Measurements from ENCODE around the gene PHKA2. TPM values are rescaled to one million over a fixed set of nuclear protein-coding genes. Genes with fewer than 3 reads are reported as not detected.
"Not testable (repeated sequence)": the region's sequence is repeated elsewhere in the genome, so short reads cannot be mapped to it uniquely, and the experiment has no call there.

The PHKA2 gene
- total RNA-seq, result 22.4 TPM
- long read RNA-seq, partial matches to known transcripts, result 5 of 15 reads
- long read RNA-seq, other reads (novel, unspliced or antisense), result 6 of 15 reads

- DNase-seq (ENCODE audit: low spot score), result no peak
These were observed at the start of gene PHKA2 for GRCh38 chrX:18983666-18984380. TSS of gene PHKA2 (minus strand) at chrX:18984114. CDS start at chrX:18983932, 182 bp downstream.

- DNase-seq (ENCODE audit: low spot score), result no peak
These were observed 46.9 kb upstream of the PHKA2 start for GRCh38 chrX:19030805-19031204.

DNA sequence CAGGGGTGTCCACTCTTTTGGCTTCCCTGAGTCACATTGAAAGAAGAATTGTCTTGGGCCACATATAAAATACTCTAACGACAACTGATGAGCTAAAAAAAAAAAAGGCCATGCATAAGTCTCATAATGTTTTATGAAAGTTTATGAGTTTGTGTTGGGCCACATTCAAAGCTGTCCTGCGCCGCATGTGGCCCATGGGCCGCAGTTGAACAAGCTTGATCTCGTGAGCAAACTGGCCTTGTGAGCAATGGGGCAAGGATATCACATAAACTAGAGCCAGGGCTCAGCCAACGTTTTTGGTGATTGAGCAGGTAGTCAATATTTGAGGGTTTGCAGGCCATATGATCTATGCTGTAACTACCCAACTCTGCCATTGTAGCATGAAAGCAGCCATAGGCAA, 44.6 kb upstream of the PHKA2 start:
- no peak for DNase-seq (ENCODE audit: low spot score)

DNA sequence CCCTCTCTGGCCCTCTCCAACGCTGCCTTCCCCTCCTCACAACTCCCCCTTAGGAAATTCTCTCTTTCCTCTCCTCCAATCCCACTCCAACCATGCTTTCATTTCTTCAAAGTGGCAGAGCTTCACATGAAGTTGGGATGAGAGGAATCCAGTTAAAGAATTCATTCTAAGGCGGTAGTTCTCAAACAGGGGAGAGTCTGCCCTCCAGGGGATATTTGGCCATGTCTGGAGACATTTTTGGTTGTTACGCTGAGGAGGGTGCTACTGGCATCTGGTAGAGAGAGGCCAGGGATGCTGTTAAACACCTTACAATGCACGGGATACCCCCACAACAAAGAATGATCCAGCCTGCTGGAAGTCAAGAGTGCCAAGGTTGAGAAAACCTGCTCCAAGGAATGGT, 40.5 kb upstream of the PHKA2 start:
- no peak for DNase-seq (ENCODE audit: low spot score)

- no peak for DNase-seq (ENCODE audit: low spot score)
These were observed 36.1 kb upstream of the PHKA2 start for GRCh38 chrX:19019996-19020395.

DNA sequence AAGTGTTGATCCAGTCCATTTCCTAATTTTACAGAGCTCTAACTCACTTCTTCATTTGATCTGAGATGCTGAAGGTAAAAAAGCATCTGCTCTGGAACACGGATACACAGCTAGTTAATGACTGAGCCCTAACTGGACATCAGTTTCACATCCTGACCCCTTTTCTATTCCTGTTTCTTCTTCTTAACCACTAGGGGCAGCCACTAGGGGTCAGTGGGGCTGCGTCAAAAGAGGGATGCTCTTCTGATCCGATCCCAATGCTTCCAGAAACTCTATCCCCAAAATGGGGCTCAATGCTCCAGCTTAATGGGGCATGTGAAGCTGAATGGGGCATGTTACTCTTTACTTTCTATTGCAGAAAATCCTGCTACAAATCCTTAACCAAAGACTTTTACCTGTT, 33.4 kb upstream of the PHKA2 start:
- DNase-seq (ENCODE audit: low spot score), result no peak

GRCh38 chrX:19016614-19017013, 32.7 kb upstream of the PHKA2 start:
- not testable (repeated sequence) for DNase-seq (ENCODE audit: low spot score)

- no peak for DNase-seq (ENCODE audit: low spot score)
These were observed 24.0 kb upstream of the PHKA2 start for GRCh38 chrX:19007868-19008267.

DNA sequence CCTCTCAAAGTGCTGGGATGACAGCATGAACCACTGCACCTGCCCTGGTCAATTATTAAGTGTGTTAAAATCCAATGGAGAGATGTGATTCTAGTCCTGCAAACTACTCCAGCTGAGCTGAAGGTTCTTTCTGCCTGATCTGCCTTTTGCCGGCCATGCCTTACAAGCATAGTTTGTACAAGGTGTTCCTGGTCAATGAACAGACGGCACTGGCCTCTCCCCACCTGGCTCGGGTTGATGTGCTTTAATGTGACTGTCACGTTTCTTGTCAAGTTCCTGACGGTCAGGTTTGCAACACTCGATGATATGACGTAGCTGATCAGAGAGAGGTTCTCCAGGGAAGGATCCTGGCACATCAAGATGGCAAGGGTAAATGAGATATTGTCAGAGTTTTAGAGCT, 23.1 kb upstream of the PHKA2 start:
- DNase-seq (ENCODE audit: low spot score), result no peak

GRCh38 chrX:19005909-19006308, 22.0 kb upstream of the PHKA2 start:
- DNase-seq (ENCODE audit: low spot score), result no peak

DNA sequence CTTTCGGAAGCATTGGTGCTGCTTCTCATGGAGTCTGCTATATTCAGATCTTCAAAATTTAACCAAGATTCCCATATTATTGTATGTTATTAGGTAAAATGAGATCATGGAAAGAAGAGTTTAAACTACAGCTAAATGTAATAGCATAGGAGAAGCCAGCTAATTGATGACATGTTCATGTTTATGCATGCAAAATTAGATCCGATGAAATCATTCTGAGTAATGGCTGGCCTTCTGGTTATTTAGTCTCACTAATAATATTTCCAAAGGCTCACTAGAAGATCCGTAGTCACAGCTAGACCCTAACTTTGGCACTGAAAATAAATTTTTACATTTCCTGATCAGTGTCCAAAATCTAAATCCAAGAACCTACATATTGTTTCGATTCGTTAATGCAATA, 19.8 kb upstream of the PHKA2 start:
- DNase-seq (ENCODE audit: low spot score), result no peak

DNA sequence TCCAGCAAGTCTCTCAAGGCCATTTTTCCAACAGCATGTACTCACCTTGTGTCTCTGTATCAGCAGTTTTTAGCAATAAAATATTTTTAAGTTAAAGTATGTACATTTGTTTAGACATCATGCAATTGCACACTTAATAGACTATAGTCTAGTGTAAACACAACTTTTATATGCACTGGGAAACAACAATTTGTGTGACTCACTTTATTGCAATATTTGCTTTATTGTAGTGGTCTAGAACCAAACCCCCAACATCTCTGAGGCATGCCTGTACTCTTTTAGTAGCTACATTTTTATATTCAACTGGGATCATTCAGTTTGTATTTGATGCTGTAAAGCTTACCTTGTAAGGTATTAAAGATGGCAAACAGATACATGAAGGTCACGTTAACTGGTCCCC, 14.7 kb upstream of the PHKA2 start:
- no peak for DNase-seq (ENCODE audit: low spot score)

- no peak for DNase-seq (ENCODE audit: low spot score)
These were observed 14.0 kb upstream of the PHKA2 start for GRCh38 chrX:18997916-18998315.

DNA sequence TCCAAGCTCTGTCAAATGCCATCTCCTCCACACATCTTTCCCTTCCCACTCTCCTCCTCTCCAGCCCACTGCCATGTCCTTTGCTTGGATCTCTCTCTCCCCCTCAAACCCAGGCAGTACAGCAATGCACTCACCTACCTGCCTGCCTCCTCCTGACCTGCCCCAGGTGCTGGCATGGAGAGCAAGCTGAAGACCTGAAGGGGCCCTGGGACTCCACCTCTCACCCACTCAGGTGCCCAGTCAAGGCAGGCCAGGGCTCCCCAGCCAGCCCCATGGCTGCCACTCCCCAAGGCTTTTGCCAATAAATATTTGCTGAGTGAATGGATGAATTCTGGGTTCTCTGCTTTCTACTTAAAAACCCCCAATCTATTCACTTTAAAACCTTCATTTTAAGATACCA, 12.6 kb upstream of the PHKA2 start:
- DNase-seq (ENCODE audit: low spot score), result no peak

GRCh38 chrX:18995221-18995620, 11.3 kb upstream of the PHKA2 start:
- DNase-seq (ENCODE audit: low spot score), result no peak

DNA sequence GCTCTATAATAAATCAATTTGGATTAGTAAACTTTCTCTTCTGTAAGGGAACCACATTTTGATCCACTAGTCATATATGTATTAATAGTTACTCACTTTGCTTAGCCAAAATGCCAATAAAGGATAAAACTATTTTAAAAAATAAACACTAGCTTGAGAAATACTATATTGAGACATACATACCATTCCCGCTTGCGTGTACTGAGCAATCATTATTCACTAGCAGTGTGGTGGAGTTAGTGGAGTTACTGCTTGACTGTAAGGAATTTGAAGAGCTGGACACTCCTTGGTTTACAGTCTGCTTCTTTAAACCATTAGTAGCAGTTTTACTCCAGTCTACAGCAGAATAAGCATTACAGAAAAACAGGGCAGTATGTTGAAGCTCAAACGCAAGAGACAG, 10.8 kb upstream of the PHKA2 start:
- DNase-seq (ENCODE audit: low spot score), result no peak

- DNase-seq (ENCODE audit: low spot score), result no peak
These were observed 8.9 kb upstream of the PHKA2 start for GRCh38 chrX:18992829-18993228.

DNA sequence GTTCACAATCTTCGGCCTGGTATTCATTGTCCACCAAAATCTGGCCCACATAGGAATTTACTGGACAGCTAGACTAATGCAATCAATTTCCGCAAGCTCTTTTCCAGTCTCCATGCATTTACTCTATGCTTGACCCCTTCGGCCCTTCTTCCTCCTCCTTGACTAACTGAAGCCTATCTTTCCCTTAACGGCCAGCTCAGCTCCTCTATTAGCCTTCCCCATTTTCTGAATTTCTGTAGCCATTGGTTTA, 1.2 kb upstream of the PHKA2 start:
- no peak for DNase-seq (ENCODE audit: low spot score)

GRCh38 chrX:18984381-18985185, 669 bp upstream of the PHKA2 start:
- DNase-seq (ENCODE audit: low spot score), result peak; percentile 94

- DNase-seq (ENCODE audit: low spot score), result no peak
These were observed 2.6 kb downstream of the PHKA2 start for GRCh38 chrX:18981124-18981807.

- DNase-seq (ENCODE audit: low spot score), result not testable (repeated sequence)
These were observed 3.7 kb downstream of the PHKA2 start for GRCh38 chrX:18980262-18980661.

DNA sequence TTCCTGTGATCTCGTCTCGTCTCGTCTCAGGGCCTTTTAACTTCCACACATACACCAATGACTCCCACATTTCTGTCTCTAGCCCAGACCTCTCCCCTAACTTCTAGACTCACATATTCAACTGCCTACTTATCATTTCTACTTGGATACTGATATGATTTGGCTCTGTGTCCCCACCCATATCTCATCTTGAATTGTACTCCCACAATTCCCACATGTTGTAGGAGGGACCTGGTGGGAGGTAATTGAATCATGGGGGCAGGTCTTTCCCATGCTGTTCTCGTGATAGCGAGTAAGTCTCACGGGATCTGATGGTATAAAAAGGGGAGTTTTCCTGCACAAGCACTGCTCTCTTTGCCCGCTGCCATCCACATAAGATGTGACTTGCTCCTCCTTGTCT, 8.9 kb downstream of the PHKA2 start:
- no peak for DNase-seq (ENCODE audit: low spot score)

Data from mesenteric fat pad (tissue), 1 donor.